DND-41 (cell line): ENCODE measurements around the gene ZNF311.

ENCODE experiments used
- CTCF ChIP-seq: IDR thresholded peaks from 2 replicates; pipeline ENCODE4 v1.5.1; 2012; ENCODE audit warnings: borderline replicate concordance, low read length, moderate library complexity, mild to moderate bottlenecking; ENCODE audit not compliant: poor library complexity, severe bottlenecking; ENCODE audit errors: extremely low read depth
- EZH2 ChIP-seq: IDR thresholded peaks from 3 replicates; pipeline ENCODE4 v1.6.1; 2012; ENCODE audit warnings: borderline replicate concordance, low read depth, mild to moderate bottlenecking, moderate library complexity, low read length, inconsistent platforms; ENCODE audit not compliant: severe bottlenecking

- TF ChIP-seq CTCF, result no peak
- no peak for TF ChIP-seq EZH2
These were observed 9.9 kb upstream of the ZNF311 start for GRCh38 chr6:29014729-29015608.
